Measurements from ENCODE around the gene VWC2.

GRCh38 chr7:49931627-49932026, 158.2 kb downstream of the VWC2 start:
- TF ChIP-seq CTCF (IDR thresholded peaks at IDR 0.05) (no peak), POLR2A (IDR thresholded peaks at IDR 0.05) (no peak)
